AG04450 (cell line): ENCODE measurements around the gene SARDH. TPM values are rescaled to one million over a fixed set of nuclear protein-coding genes. Genes with fewer than 3 reads are reported as not detected.

Experiments
- CTCF ChIA-PET: fragments of 300-600, 350-600 bp; formaldehyde crosslinking; extraction: SDS; loops from one replicate; lab custom pipeline; 2022; ENCODE audit warnings: antibody characterized with exemption, inconsistent platforms; lab: Charles Lee
- POLR2A ChIA-PET: fragments of 350-600 bp; formaldehyde crosslinking; extraction: SDS; loops from one replicate; lab custom pipeline; 2021; ENCODE audit warnings: antibody characterized with exemption, inconsistent platforms; lab: Yijun Ruan, JAX
- DNase-seq: peaks from one replicate; pipeline ENCODE4 v3.0.0-alpha.2; 2011; ENCODE audit warnings: low read depth, low spot score
- H3K27ac ChIP-seq: one replicate; pipeline ENCODE4 v1.5.1; 2012; ENCODE audit warnings: low read depth, low read length, control low read depth
- H3K27me3 ChIP-seq: one replicate; pipeline ENCODE4 v1.6.0; 2012; ENCODE audit warnings: low read length; ENCODE audit not compliant: control insufficient read depth, insufficient read depth
- H3K4me3 ChIP-seq: 2 replicates; pipeline ENCODE4 v1.5.1; 2011; ENCODE audit warnings: mild to moderate bottlenecking, low read depth, low read length, control low read depth
- H3K9me3 ChIP-seq: 2 replicates; pipeline ENCODE4 v1.5.1; 2012; ENCODE audit warnings: low read length; ENCODE audit not compliant: control insufficient read depth, insufficient read depth
- polyA plus RNA-seq: library from polyadenylated mRNA; depleted of rRNA; stranded (reverse); fragments of >200 nt; gene quantifications from 2 replicates; pipeline ENCODE4 v1.2.3, GENCODE V29; 2011
- TF ChIP-seq, protein P1 (sequence below): IDR thresholded peaks from 2 replicates; pipeline ENCODE4 v1.5.1; 2011; ENCODE audit warnings: low read depth, low read length, control low read depth, inconsistent platforms

Gene SARDH
- polyA plus RNA-seq, 1 experiment: 1.3 TPM

GRCh38 chr9:133706307-133707050 lies 31.7 kb downstream of the SARDH start:
- ChIA-PET CTCF (interaction anchor here (0.6 kb wide), 2 partner anchors 88 to 448 kb away, joined by 3 to 4 read pairs; no protein-coding TSS in a partner anchor), POLR2A (no interaction called here)
- peaks cover 6% of the 10 kb centered on the region for H3K27me3 ChIP-seq
- TF ChIP-seq, protein P1, sequence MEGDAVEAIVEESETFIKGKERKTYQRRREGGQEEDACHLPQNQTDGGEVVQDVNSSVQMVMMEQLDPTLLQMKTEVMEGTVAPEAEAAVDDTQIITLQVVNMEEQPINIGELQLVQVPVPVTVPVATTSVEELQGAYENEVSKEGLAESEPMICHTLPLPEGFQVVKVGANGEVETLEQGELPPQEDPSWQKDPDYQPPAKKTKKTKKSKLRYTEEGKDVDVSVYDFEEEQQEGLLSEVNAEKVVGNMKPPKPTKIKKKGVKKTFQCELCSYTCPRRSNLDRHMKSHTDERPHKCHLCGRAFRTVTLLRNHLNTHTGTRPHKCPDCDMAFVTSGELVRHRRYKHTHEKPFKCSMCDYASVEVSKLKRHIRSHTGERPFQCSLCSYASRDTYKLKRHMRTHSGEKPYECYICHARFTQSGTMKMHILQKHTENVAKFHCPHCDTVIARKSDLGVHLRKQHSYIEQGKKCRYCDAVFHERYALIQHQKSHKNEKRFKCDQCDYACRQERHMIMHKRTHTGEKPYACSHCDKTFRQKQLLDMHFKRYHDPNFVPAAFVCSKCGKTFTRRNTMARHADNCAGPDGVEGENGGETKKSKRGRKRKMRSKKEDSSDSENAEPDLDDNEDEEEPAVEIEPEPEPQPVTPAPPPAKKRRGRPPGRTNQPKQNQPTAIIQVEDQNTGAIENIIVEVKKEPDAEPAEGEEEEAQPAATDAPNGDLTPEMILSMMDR: no peak
- H3K9me3 ChIP-seq: peaks cover under 1% of the 10 kb centered on the region; the same call in 1 of the 2 replicates
- no peak for DNase-seq
- no peak overlapping the region for H3K27ac ChIP-seq
- H3K4me3 ChIP-seq: no peak overlapping the region

DNA sequence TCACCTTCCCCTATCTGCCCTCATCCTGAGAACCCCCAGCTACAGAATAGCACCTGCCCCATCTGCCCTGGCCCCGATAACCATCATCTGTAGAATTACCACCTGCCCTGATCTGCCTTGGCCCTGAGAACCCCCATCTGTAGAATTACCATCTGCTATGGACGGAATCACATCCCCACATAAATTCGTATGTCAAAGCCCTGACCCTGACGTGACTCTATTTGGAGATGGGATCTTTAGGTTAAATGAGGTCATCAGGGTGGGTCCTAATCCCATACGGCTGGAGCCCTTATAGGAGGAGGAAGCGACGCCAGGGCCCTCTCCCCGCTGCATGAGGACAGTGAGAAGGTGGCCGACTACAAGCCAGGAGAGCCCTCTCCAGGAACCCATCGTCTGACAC lies 32.6 kb downstream of the SARDH start:
- no peak overlapping the region for H3K27ac ChIP-seq
- no peak overlapping the region for H3K4me3 ChIP-seq
- H3K27me3 ChIP-seq: peaks cover 6% of the 10 kb centered on the region
- CTCF ChIA-PET: no interaction called here
- POLR2A ChIA-PET: no interaction called here
- TF ChIP-seq, protein P1: no peak
- no peak for DNase-seq
- peaks cover 2% of the 10 kb centered on the region; the same call in 1 of the 2 replicates for H3K9me3 ChIP-seq

DNA sequence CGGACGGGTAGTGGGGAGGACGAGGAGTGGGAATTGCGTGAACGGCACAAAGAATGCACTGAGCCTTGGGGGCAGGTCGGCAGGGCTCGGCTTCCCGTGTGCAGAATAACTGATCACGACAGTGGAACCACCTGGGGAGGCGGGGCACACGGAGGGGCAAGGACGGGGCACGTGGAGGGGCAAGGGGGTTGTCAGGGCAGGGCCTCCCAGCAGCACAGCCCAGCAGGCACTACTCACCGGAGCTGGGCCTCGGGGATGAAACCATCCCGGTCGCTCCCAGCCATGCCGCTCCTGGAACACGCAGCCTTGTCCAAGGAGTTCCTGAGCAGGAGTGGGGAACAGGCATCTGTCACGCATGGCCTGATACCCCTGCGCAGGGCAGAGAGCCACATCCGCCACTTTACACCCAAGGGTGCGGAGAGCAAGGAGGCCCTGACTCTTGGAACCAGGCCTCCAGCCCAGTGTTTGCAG lies 33.4 kb downstream of the SARDH start:
- H3K4me3 ChIP-seq: no peak overlapping the region
- peaks cover 2% of the 10 kb centered on the region; the same call in 1 of the 2 replicates for H3K9me3 ChIP-seq
- TF ChIP-seq, protein P1: no peak
- CTCF ChIA-PET: no interaction called here
- H3K27ac ChIP-seq: no peak overlapping the region
- peaks cover 6% of the 10 kb centered on the region for H3K27me3 ChIP-seq
- POLR2A ChIA-PET: no interaction called here
- no peak for DNase-seq

DNA sequence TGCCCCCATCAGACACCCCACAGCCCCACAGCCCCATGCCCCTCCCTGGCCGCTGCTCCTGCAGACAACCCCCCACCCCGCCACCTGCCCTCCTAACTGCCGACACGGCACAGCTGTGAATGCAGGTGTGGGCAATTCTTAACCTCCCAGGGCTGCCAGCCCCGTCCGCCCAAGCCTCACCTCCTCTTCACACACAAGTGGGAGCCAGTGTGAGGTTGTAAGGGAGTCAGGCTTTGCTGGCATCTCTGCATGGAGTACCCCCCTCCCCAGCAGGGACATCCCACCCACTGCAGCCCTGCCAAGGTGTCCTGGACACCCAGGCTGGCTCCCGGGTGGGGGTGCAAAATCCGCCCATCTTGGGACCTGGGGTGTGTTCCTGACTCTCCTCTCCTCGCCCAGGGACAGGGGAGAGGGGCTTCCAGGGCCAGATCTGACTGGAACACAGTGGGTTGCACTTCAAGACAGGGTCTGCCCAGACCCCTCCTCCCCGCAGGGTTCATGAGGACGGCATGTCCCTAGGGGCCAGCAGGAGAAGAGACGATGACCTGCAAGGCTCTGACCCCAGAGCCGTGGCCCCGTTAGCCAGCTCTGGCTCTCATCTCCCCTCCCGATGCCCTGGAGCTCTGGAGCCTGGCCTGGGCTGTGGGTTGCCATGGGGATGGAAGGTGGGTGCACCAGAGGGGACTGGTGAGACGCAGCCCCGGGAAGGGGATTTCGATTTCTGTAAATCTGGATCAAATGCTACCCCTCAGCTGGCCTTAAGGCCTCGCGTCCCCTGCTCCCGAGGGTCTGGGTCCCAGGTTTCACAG lies 34.4 kb downstream of the SARDH start:
- POLR2A ChIA-PET: no interaction called here
- Histone ChIP-seq H3K9me3 (peaks cover 2% of the 10 kb centered on the region; the same call in 1 of the 2 replicates), H3K4me3 (no peak overlapping the region), H3K27ac (peak overlapping the region; percentile 21), H3K27me3 (peaks cover 8% of the 10 kb centered on the region)
- TF ChIP-seq, protein P1: no peak
- DNase-seq: no peak
- CTCF ChIA-PET: no interaction called here
